HG03060 (cell line): ENCODE measurements around the gene RAD18.

Experiments
- ATAC-seq: cut with Tn5 transposase; IDR thresholded peaks from one replicate; pipeline ENCODE4 v1.9.1; 2021; ENCODE audit warnings: low read depth, moderate number of reproducible peaks; ENCODE audit not compliant: unreplicated experiment

RAD18 gene

GRCh38 chr3:8839607-8840325 is 123.5 kb downstream of the RAD18 start:
- ATAC-seq = no peak

- ATAC-seq = no peak
Observed at GRCh38 chr3:8838765-8839423, 124.4 kb downstream of the RAD18 start.

GRCh38 chr3:8838234-8838633 is 125.0 kb downstream of the RAD18 start:
- ATAC-seq = no peak

DNA sequence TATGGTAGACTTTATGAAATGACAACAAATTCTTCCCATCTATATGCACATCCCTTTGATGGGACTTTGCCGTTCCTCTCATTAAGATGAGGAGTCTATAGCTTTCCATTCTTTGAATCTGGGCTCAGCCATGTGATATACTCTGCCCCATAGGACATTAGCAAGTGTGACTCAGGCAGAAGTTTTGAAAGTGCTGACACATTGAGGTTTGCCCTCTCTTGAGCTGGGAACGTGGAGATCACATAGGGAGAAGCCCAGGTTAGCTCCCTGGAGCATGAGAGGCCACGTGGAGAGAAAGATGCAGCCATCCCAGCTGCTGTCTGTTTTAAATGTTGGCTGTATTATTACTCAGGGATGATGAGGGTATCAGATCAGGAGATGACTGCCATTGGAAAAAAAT is 126.1 kb downstream of the RAD18 start:
- no peak for ATAC-seq

- ATAC-seq = no peak
Observed at GRCh38 chr3:8836096-8836495, 127.2 kb downstream of the RAD18 start.

DNA sequence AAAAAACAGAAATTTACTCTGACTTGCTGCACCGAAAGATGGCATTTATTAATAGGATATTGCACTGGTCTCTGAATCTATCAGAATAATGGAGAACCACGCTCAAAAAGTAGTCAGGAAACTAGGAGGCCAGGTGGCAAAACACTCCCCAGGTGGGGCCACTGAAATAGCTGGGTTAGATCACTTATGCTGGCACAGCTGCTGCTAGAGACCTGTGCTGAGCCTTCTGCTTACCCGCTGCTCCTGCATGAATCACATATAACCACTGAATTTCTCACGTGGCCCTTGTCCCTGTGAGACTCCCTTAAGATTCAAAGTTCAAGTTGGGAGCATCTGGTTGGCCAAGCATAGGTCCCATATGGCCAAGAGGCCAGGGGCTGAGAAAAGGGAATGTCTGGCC is 127.9 kb downstream of the RAD18 start:
- no peak for ATAC-seq

- ATAC-seq = no peak
Observed at GRCh38 chr3:8834974-8835373, 128.3 kb downstream of the RAD18 start.

GRCh38 chr3:8827641-8828040 is 135.6 kb downstream of the RAD18 start:
- no peak for ATAC-seq
